Neural cell (in vitro differentiated cells): ENCODE measurements around the gene CDH4.

Experiments
- EP300 ChIP-seq: fragments of 450-650 bp; conservative IDR thresholded peaks from 2 replicates; pipeline ENCODE4 v1.6.1; 2014; ENCODE audit warnings: antibody characterized with exemption, mild to moderate bottlenecking, moderate library complexity; ENCODE audit not compliant: poor library complexity, severe bottlenecking
- EZH2 ChIP-seq: fragments of 200-600, 300-800 bp; shearing (Covaris generic), sonication (generic); IDR thresholded peaks from 2 replicates; pipeline ENCODE4 v1.6.1; 2014; ENCODE audit warnings: antibody characterized with exemption, low read length, borderline replicate concordance, mild to moderate bottlenecking; ENCODE audit not compliant: insufficient read depth, poor library complexity, severe bottlenecking
- MXI1 ChIP-seq: fragments of 450-650 bp; conservative IDR thresholded peaks from 2 replicates; pipeline ENCODE4 v1.6.1; 2014; ENCODE audit warnings: antibody characterized with exemption, mild to moderate bottlenecking; ENCODE audit not compliant: poor library complexity, severe bottlenecking
- POLR2AphosphoS5 ChIP-seq: IDR thresholded peaks from 2 replicates; pipeline ENCODE4 v1.6.1; 2012
- RAD21 ChIP-seq: fragments of 450-650 bp; conservative IDR thresholded peaks from 2 replicates; pipeline ENCODE4 v1.6.1; 2014; ENCODE audit warnings: antibody characterized with exemption, mild to moderate bottlenecking, moderate library complexity
- SMC3 ChIP-seq: fragments of 450-650 bp; conservative IDR thresholded peaks from 2 replicates; pipeline ENCODE4 v1.6.1; 2014; ENCODE audit warnings: antibody characterized with exemption, mild to moderate bottlenecking, moderate library complexity; ENCODE audit not compliant: poor library complexity
- TF ChIP-seq, protein P1 (sequence below): fragments of 450-650 bp; IDR thresholded peaks from 2 replicates; pipeline ENCODE4 v1.5.1; 2014; ENCODE audit warnings: antibody characterized with exemption, mild to moderate bottlenecking, moderate library complexity; ENCODE audit not compliant: poor library complexity, severe bottlenecking
- TF ChIP-seq, protein P2 (sequence below): IDR thresholded peaks from 2 replicates; pipeline ENCODE4 v1.6.1; 2012; ENCODE audit warnings: borderline replicate concordance

DNA sequence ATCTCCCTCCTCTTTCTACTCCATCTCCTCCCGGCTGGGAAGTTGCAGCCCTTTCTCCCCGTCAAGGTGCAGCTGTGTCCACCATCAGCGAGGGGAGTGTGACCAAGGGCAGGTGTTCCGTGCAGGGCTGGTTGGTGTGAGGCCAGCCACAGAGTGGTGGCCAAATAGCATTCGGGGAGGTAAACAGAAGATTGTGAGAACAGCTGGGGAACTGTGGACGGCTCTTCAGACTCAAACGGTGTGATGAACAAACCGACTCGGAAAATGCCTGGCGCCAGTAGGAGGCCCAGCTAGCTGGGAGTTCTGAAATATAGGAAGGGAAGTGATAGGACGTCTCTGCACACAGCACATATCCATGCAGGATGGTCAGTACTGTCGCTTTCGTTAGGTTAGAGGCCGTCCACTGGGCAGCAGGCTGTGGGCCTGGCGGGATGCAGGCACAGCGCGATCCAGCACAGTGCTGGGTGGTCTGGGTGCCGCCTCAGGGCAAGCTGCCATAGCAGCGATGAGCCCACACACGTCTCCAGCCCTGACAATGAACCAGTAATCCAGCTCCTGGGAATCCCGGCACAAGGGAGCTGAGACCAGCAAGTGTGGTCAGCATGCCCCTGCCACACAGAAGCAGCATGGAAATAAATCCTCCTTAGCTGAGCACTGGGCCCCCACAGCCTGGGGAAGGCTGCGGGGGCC is 555.6 kb downstream of the CDH4 start:
- TF ChIP-seq, protein P1, sequence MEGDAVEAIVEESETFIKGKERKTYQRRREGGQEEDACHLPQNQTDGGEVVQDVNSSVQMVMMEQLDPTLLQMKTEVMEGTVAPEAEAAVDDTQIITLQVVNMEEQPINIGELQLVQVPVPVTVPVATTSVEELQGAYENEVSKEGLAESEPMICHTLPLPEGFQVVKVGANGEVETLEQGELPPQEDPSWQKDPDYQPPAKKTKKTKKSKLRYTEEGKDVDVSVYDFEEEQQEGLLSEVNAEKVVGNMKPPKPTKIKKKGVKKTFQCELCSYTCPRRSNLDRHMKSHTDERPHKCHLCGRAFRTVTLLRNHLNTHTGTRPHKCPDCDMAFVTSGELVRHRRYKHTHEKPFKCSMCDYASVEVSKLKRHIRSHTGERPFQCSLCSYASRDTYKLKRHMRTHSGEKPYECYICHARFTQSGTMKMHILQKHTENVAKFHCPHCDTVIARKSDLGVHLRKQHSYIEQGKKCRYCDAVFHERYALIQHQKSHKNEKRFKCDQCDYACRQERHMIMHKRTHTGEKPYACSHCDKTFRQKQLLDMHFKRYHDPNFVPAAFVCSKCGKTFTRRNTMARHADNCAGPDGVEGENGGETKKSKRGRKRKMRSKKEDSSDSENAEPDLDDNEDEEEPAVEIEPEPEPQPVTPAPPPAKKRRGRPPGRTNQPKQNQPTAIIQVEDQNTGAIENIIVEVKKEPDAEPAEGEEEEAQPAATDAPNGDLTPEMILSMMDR: no peak
- TF ChIP-seq POLR2AphosphoS5 (no peak), SMC3 (no peak), EZH2 (no peak), EP300 (no peak), MXI1 (no peak), RAD21 (no peak)
- TF ChIP-seq, protein P2, sequence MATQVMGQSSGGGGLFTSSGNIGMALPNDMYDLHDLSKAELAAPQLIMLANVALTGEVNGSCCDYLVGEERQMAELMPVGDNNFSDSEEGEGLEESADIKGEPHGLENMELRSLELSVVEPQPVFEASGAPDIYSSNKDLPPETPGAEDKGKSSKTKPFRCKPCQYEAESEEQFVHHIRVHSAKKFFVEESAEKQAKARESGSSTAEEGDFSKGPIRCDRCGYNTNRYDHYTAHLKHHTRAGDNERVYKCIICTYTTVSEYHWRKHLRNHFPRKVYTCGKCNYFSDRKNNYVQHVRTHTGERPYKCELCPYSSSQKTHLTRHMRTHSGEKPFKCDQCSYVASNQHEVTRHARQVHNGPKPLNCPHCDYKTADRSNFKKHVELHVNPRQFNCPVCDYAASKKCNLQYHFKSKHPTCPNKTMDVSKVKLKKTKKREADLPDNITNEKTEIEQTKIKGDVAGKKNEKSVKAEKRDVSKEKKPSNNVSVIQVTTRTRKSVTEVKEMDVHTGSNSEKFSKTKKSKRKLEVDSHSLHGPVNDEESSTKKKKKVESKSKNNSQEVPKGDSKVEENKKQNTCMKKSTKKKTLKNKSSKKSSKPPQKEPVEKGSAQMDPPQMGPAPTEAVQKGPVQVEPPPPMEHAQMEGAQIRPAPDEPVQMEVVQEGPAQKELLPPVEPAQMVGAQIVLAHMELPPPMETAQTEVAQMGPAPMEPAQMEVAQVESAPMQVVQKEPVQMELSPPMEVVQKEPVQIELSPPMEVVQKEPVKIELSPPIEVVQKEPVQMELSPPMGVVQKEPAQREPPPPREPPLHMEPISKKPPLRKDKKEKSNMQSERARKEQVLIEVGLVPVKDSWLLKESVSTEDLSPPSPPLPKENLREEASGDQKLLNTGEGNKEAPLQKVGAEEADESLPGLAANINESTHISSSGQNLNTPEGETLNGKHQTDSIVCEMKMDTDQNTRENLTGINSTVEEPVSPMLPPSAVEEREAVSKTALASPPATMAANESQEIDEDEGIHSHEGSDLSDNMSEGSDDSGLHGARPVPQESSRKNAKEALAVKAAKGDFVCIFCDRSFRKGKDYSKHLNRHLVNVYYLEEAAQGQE: no peak
